ENCODE data around the gene TEX261. TPM values are rescaled to one million over a fixed set of nuclear protein-coding genes. Genes with fewer than 3 reads are reported as not detected.

Gene TEX261
- total RNA-seq, 1 experiment from 2014 or later = 54.2 TPM

DNA sequence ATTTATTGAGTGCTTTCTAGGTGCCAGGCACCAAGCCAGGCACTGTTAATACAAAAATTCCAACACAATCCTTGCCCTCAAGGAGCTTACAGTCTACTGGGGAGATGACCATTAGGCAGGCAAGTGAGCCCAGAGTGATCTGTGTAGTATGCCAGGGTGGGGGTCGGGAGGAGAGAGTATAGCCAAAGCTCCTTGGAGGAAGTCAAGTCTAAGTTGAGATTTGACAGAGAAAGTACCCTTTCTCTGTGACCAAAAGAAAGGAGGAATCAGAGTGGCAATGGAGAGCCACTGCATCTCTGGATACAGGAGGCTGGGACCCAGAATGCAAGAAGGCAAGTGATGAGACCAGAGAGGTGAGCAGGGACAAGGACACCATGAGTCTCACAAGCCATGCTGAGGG is 8.7 kb downstream of the TEX261 start:
- Histone ChIP-seq H3K36me3 (ENCODE audit: low read depth, low read length) (peaks cover 27% of the 10 kb centered on the region), H3K9me2 (replicated peaks; ENCODE audit: low read length) (no peaks in the 10 kb centered on the region), H4K20me1 (ENCODE audit: low read length) (no peaks in the 10 kb centered on the region), H3K27ac (ENCODE audit: low read length) (no peak overlapping the region), H2AFZ (ENCODE audit: low read length) (no peak overlapping the region), H3K9ac (ENCODE audit: low read length) (no peak overlapping the region), H3K4me1 (ENCODE audit: insufficient read depth, low read length) (no peaks in the 10 kb centered on the region), H3K4me3 (ENCODE audit: low read length) (no peak overlapping the region), H3K79me2 (ENCODE audit: low read length) (no peaks in the 10 kb centered on the region), H3K4me2 (ENCODE audit: low read length) (no peak overlapping the region), H3K9me3 (ENCODE audit: low read length) (no peaks in the 10 kb centered on the region), H3F3A (ENCODE audit: low read length, unreplicated experiment) (no peaks in the 10 kb centered on the region), H3K27me3 (ENCODE audit: low read length) (no peaks in the 10 kb centered on the region)
- CTCF ChIA-PET = no interaction called here
- DNase-seq (no peak), ATAC-seq (no peak)
- POLR2A ChIA-PET (ENCODE audit: unreplicated experiment) = no interaction called here
- BruUV-seq (replicated peaks) = no TSS peak
- intact Hi-C loops (cut with micrococcal nuclease) = no loop called here
- no peak for TF ChIP-seq CTCF (conservative IDR thresholded peaks at IDR 0.05; ENCODE audit: low read depth, low read length)
- TF ChIP-seq EZH2 (IDR thresholded peaks at IDR 0.05; ENCODE audit: low read length, unreplicated experiment) = no peak
- no peak for TF ChIP-seq EZH2phosphoT487 (IDR thresholded peaks at IDR 0.05; ENCODE audit: borderline replicate concordance, low read length)

GRCh38 chr2:70985283-70985688 is 9.4 kb downstream of the TEX261 start:
- POLR2A ChIA-PET (ENCODE audit: unreplicated experiment) = no interaction called here
- Histone ChIP-seq H3K9ac (ENCODE audit: low read length) (no peak overlapping the region), H4K20me1 (ENCODE audit: low read length) (no peaks in the 10 kb centered on the region), H3K9me3 (ENCODE audit: low read length) (no peaks in the 10 kb centered on the region), H3K9me2 (replicated peaks; ENCODE audit: low read length) (no peaks in the 10 kb centered on the region), H2AFZ (ENCODE audit: low read length) (no peak overlapping the region), H3F3A (ENCODE audit: low read length, unreplicated experiment) (no peaks in the 10 kb centered on the region), H3K27me3 (ENCODE audit: low read length) (no peaks in the 10 kb centered on the region), H3K4me3 (ENCODE audit: low read length) (no peak overlapping the region), H3K4me2 (ENCODE audit: low read length) (no peak overlapping the region), H3K36me3 (ENCODE audit: low read depth, low read length) (peaks cover 27% of the 10 kb centered on the region), H3K4me1 (ENCODE audit: insufficient read depth, low read length) (no peaks in the 10 kb centered on the region), H3K27ac (ENCODE audit: low read length) (no peak overlapping the region), H3K79me2 (ENCODE audit: low read length) (no peaks in the 10 kb centered on the region)
- intact Hi-C loops (cut with micrococcal nuclease) = no loop called here
- CTCF ChIA-PET = no interaction called here
- TF ChIP-seq CTCF (conservative IDR thresholded peaks at IDR 0.05; ENCODE audit: low read depth, low read length) = no peak
- TF ChIP-seq EZH2 (IDR thresholded peaks at IDR 0.05; ENCODE audit: low read length, unreplicated experiment) = no peak
- TF ChIP-seq EZH2phosphoT487 (IDR thresholded peaks at IDR 0.05; ENCODE audit: borderline replicate concordance, low read length) = no peak
- ATAC-seq = no peak
- no peak for DNase-seq
- no TSS peak for BruUV-seq (replicated peaks)

GRCh38 chr2:70984576-70985282 is 9.9 kb downstream of the TEX261 start:
- no peaks in the 10 kb centered on the region for H4K20me1 ChIP-seq (ENCODE audit: low read length)
- no peaks in the 10 kb centered on the region for H3K79me2 ChIP-seq (ENCODE audit: low read length)
- no peak for DNase-seq
- ATAC-seq = peak; percentile 64
- no peak overlapping the region for H3K4me3 ChIP-seq (ENCODE audit: low read length)
- TF ChIP-seq CTCF (conservative IDR thresholded peaks at IDR 0.05; ENCODE audit: low read depth, low read length) = peak; percentile 61
- TF ChIP-seq EZH2 (IDR thresholded peaks at IDR 0.05; ENCODE audit: low read length, unreplicated experiment) = no peak
- no peak for TF ChIP-seq EZH2phosphoT487 (IDR thresholded peaks at IDR 0.05; ENCODE audit: borderline replicate concordance, low read length)
- peaks cover 27% of the 10 kb centered on the region for H3K36me3 ChIP-seq (ENCODE audit: low read depth, low read length)
- intact Hi-C loops (cut with micrococcal nuclease) = no loop called here
- H3K27ac ChIP-seq (ENCODE audit: low read length) = no peak overlapping the region
- BruUV-seq (replicated peaks) = no TSS peak
- ChIA-PET CTCF (no interaction called here), POLR2A (ENCODE audit: unreplicated experiment) (no interaction called here)
- H3K9me3 ChIP-seq (ENCODE audit: low read length) = no peaks in the 10 kb centered on the region
- no peaks in the 10 kb centered on the region for H3K9me2 ChIP-seq (replicated peaks; ENCODE audit: low read length)
- H3F3A ChIP-seq (ENCODE audit: low read length, unreplicated experiment) = no peaks in the 10 kb centered on the region
- H2AFZ ChIP-seq (ENCODE audit: low read length) = no peak overlapping the region
- no peak overlapping the region for H3K9ac ChIP-seq (ENCODE audit: low read length)
- H3K4me1 ChIP-seq (ENCODE audit: insufficient read depth, low read length) = no peaks in the 10 kb centered on the region
- no peaks in the 10 kb centered on the region for H3K27me3 ChIP-seq (ENCODE audit: low read length)
- no peak overlapping the region for H3K4me2 ChIP-seq (ENCODE audit: low read length)
